Omental fat pad (tissue), 4 donors: ENCODE measurements around the gene RPN2. TPM values are rescaled to one million over a fixed set of nuclear protein-coding genes. Genes with fewer than 3 reads are reported as not detected.

Experiments
- ATAC-seq: fragments of 150-250 bp; one replicate; pipeline ENCODE4 v1.9.1; 2016; ENCODE audit warnings: mild to moderate bottlenecking, moderate library complexity; ENCODE audit not compliant: low FRiP score
- DNase-seq: peaks from one replicate; pipeline ENCODE4 v3.0.0-alpha.2; 2019; ENCODE audit warnings: low spot score
- CTCF ChIP-seq, 3 donors: fragments of 450-650 bp; IDR thresholded peaks; one replicate each; pipeline ENCODE4 v1.5.1; 2016 to 2017; ENCODE audit warnings: antibody characterized with exemption in 3 of 3, mild to moderate bottlenecking in 3 of 3, moderate library complexity in 2 of 3
- total RNA-seq, 4 donors: library from RNA; depleted of rRNA; stranded (reverse); fragments of >200 nt; gene quantifications; one replicate each; pipeline ENCODE4 v1.1.0, GENCODE V29; 2016

RPN2 gene
- total RNA-seq, 4 donors from 2014 or later = 105 to 168 (median 156) TPM

- DNase-seq (no peak), ATAC-seq (no peak)
- no peak for TF ChIP-seq CTCF (IDR thresholded peaks at IDR 0.05)
Observed at GRCh38 chr20:37285664-37286374, 106.7 kb downstream of the RPN2 start.

- ATAC-seq = no peak
- TF ChIP-seq CTCF (IDR thresholded peaks at IDR 0.05) = no peak
- DNase-seq = no peak
Observed at GRCh38 chr20:37288091-37288490, 109.0 kb downstream of the RPN2 start.

- no peak for ATAC-seq
- no peak for TF ChIP-seq CTCF (IDR thresholded peaks at IDR 0.05)
- no peak for DNase-seq
Observed at GRCh38 chr20:37290158-37290810, 111.2 kb downstream of the RPN2 start.

Other genes with a start within 250 kb of the RPN2 start
- 100 to 1,000 TPM; 295 to 471 (median 350) TPM for gene SAMHD1, start 227.6 kb upstream of the RPN2 start, total RNA-seq
- gene RBL1, start 83.3 kb upstream of the RPN2 start, total RNA-seq = 1 to 10 TPM; 2.6 to 8.7 (median 5.3) TPM
- 1 to 10 TPM; 1.4 to 5.0 (median 3.6) TPM for gene MROH8, start 218 bp downstream of the RPN2 start, total RNA-seq
- not detected for gene GHRH, start 82.5 kb downstream of the RPN2 start, total RNA-seq
- gene MANBAL, start 110.3 kb downstream of the RPN2 start, total RNA-seq = 10 to 100 TPM; 25.8 to 37.8 (median 31.9) TPM
- gene SRC, start 166.8 kb downstream of the RPN2 start, total RNA-seq = 10 to 100 TPM; 15.1 to 29.3 (median 19.7) TPM